HCT116 (cell line): Measurements from ENCODE around the gene TIPRL. TPM values are rescaled to one million over a fixed set of nuclear protein-coding genes. Genes with fewer than 3 reads are reported as not detected.

Experiments used
- ATAC-seq: fragments of 200-7000 bp; cut with Tn5 transposase; 2 replicates; pipeline ENCODE4 v1.9.1; 2020; ENCODE audit warnings: mild to moderate bottlenecking, moderate library complexity
- BruUV-seq: library from RNA; stranded (reverse); fragments of 400-500 nt; replicated peaks from 2 replicates; lab custom pipeline; 2021; lab: Mats Ljungman, UMichigan
- CTCF ChIA-PET: fragments of 300-600 bp; sonication (Branson Sonifier 250); formaldehyde crosslinking; loops from one replicate; lab custom pipeline; 2021; ENCODE audit warnings: antibody characterized with exemption; lab: Charles Lee
- POLR2A ChIA-PET: fragments of 300-600, 350-600 bp; sonication (Branson Sonifier 250); formaldehyde crosslinking; loops from one replicate; lab custom pipeline; 2021; ENCODE audit warnings: antibody characterized with exemption; lab: Charles Lee
- RAD21 ChIA-PET, 2 experiments: fragments of 300-600 bp; sonication (Branson Sonifier 250); formaldehyde crosslinking; loops; one replicate each; lab custom pipeline; 2023; ENCODE audit warnings: low total read pairs in 2 of 2; ENCODE audit not compliant: uncharacterized antibody in 2 of 2, unreplicated experiment in 2 of 2, low non-redundant PET in 1 of 2; lab: Charles Lee
- DNase-seq: peaks from one replicate; pipeline ENCODE4 v3.0.0-alpha.2; 2010; ENCODE audit warnings: low read depth, low spot score
- H2AFZ ChIP-seq: fragments of 200-600 bp; shearing (Covaris generic), sonication (generic); 2 replicates; pipeline ENCODE4 v1.6.1; 2017; ENCODE audit warnings: low read depth, mixed run types, mixed read lengths, antibody characterized with exemption, low read length; ENCODE audit not compliant: poor library complexity, severe bottlenecking
- H3K27ac ChIP-seq: 2 replicates; pipeline ENCODE4 v1.5.1; 2012; ENCODE audit warnings: low read depth, low read length
- H3K27me3 ChIP-seq: fragments of 200-600 bp; sonication (generic); 2 replicates; pipeline ENCODE4 v1.6.1; 2016; ENCODE audit warnings: mixed run types, low read length, mixed read lengths; ENCODE audit not compliant: insufficient read depth
- H3K36me3 ChIP-seq, 2 experiments: fragments of 200-500 bp in 1 of 2; fragments of 200-600 bp in 1 of 2; sonication (Bioruptor generic) in 1 of 2; sonication (generic) in 1 of 2; 2 replicates each; pipeline versions ENCODE4 v1.5.1 to v1.6.1; 2014 to 2016; ENCODE audit warnings: low read length in 2 of 2, inconsistent platforms in 1 of 2, mixed read lengths in 1 of 2, mixed run types in 1 of 2; ENCODE audit not compliant: insufficient read depth in 2 of 2, control insufficient read depth in 1 of 2
- H3K4me1 ChIP-seq, 2 experiments: fragments of 200-600 bp in 1 of 2; sonication (generic) in 1 of 2; 2 replicates each; pipeline versions ENCODE4 v1.5.1 to v1.6.1; 2012 to 2017; ENCODE audit warnings: low read length in 2 of 2, inconsistent platforms in 1 of 2, mild to moderate bottlenecking in 1 of 2, mixed read lengths in 1 of 2, mixed run types in 1 of 2, moderate library complexity in 1 of 2; ENCODE audit not compliant: insufficient read depth in 2 of 2, control insufficient read depth in 1 of 2
- H3K4me2 ChIP-seq: fragments of 200-600 bp; sonication (generic); 2 replicates; pipeline ENCODE4 v1.6.1; 2017; ENCODE audit warnings: mixed run types, low read length, mixed read lengths
- H3K4me3 ChIP-seq, 2 experiments: fragments of 200-600 bp in 1 of 2; sonication (generic) in 1 of 2; replicated peaks in 1 of 2; 2 replicates each; pipeline ENCODE4 v1.5.1; 2011 to 2016; ENCODE audit warnings: low read length in 2 of 2, control low read depth in 1 of 2, low read depth in 1 of 2, mild to moderate bottlenecking in 1 of 2, mixed read lengths in 1 of 2, mixed run types in 1 of 2
- H3K79me2 ChIP-seq: fragments of 200-600 bp; sonication (generic); 2 replicates; pipeline ENCODE4 v1.6.1; 2017; ENCODE audit warnings: mild to moderate bottlenecking, mixed run types, low read length, moderate library complexity, mixed read lengths; ENCODE audit not compliant: insufficient read depth
- H3K9ac ChIP-seq: fragments of 200-600 bp; sonication (generic); 2 replicates; pipeline ENCODE4 v1.6.1; 2016; ENCODE audit warnings: low read length, mixed read lengths
- H3K9me2 ChIP-seq: fragments of 200-600 bp; sonication (generic), shearing (Covaris generic); 2 replicates; pipeline ENCODE4 v1.6.1; 2017; ENCODE audit warnings: mixed run types, mild to moderate bottlenecking, moderate library complexity; ENCODE audit not compliant: insufficient read depth
- H3K9me3 ChIP-seq, 2 experiments: fragments of 200-500 bp in 1 of 2; fragments of 200-600 bp in 1 of 2; sonication (Bioruptor generic) in 1 of 2; sonication (generic) in 1 of 2; 2 replicates each; pipeline ENCODE4 v1.6.1; 2014 to 2017; ENCODE audit warnings: low read length in 2 of 2, mixed read lengths in 2 of 2, inconsistent platforms in 1 of 2, low read depth in 1 of 2, mild to moderate bottlenecking in 1 of 2, mixed run types in 1 of 2, moderate library complexity in 1 of 2; ENCODE audit not compliant: control insufficient read depth in 1 of 2, insufficient read depth in 1 of 2
- H4K20me1 ChIP-seq: fragments of 200-600 bp; sonication (generic), shearing (Covaris generic); 2 replicates; pipeline ENCODE4 v1.6.1; 2017; ENCODE audit warnings: mixed run types, mild to moderate bottlenecking, moderate library complexity; ENCODE audit not compliant: insufficient read depth
- ATF3 ChIP-seq: IDR thresholded peaks from 2 replicates; pipeline ENCODE4 v1.6.1; 2012
- CBX3 ChIP-seq: IDR thresholded peaks from 2 replicates; pipeline ENCODE4 v1.6.1; 2012; ENCODE audit warnings: low read depth
- CEBPB ChIP-seq: IDR thresholded peaks from 2 replicates; pipeline ENCODE4 v1.6.1; 2012; ENCODE audit warnings: low read depth
- ELF1 ChIP-seq: IDR thresholded peaks from 2 replicates; pipeline ENCODE4 v1.6.1; 2012; ENCODE audit warnings: low read depth, borderline replicate concordance
- EZH2 ChIP-seq: fragments of 200-600 bp; sonication (generic); IDR thresholded peaks from 2 replicates; pipeline ENCODE4 v1.6.1; 2017; ENCODE audit warnings: antibody characterized with exemption, mixed run types
- EZH2phosphoT487 ChIP-seq: fragments of 200-600 bp; IDR thresholded peaks from 2 replicates; pipeline ENCODE4 v1.6.1; 2018; ENCODE audit warnings: antibody characterized with exemption, borderline replicate concordance
- MAX ChIP-seq: IDR thresholded peaks from 2 replicates; pipeline ENCODE4 v1.6.1; 2012
- POLR2A ChIP-seq: IDR thresholded peaks from 2 replicates; pipeline ENCODE4 v1.7.0; 2011; ENCODE audit warnings: borderline replicate concordance; ENCODE audit not compliant: insufficient read depth, insufficient read length; ENCODE audit errors: extremely low read depth
- POLR2AphosphoS5 ChIP-seq: IDR thresholded peaks from 2 replicates; pipeline ENCODE4 v1.6.1; 2011; ENCODE audit warnings: mild to moderate bottlenecking, low read depth, low read length, moderate library complexity
- REST ChIP-seq: IDR thresholded peaks from 2 replicates; pipeline ENCODE4 v1.6.1; 2012; ENCODE audit warnings: low read depth
- SIN3A ChIP-seq: IDR thresholded peaks from 2 replicates; pipeline ENCODE4 v1.6.1; 2012; ENCODE audit warnings: low read depth
- YY1 ChIP-seq: IDR thresholded peaks from 2 replicates; pipeline ENCODE4 v1.6.1; 2011; ENCODE audit warnings: low read length, low read depth, moderate library complexity, mild to moderate bottlenecking; ENCODE audit not compliant: insufficient replicate concordance; ENCODE audit errors: extremely low read depth
- ZBTB33 ChIP-seq: IDR thresholded peaks from 2 replicates; pipeline ENCODE4 v1.6.1; 2011; ENCODE audit warnings: mild to moderate bottlenecking, low read length, moderate library complexity; ENCODE audit not compliant: insufficient replicate concordance; ENCODE audit errors: extremely low read depth
- ZFX ChIP-seq: fragments of 450-650 bp; IDR thresholded peaks from 2 replicates; pipeline ENCODE4 v1.6.1; 2017
- intact Hi-C: fragments of 100-400 bp; cut with micrococcal nuclease; formaldehyde crosslinking; loops from 2 replicates; pipeline ENCODE4 v1.10.0; 2022
- total RNA-seq: library from RNA; stranded (reverse); gene quantifications from one replicate; pipeline ENCODE4 v1.2.1, GENCODE V29; 2021; ENCODE audit not compliant: unreplicated experiment

Gene TIPRL
- total RNA-seq, 1 experiment from 2014 or later: 36.4 TPM

GRCh38 chr1:168225476-168226190 is 46.9 kb downstream of the TIPRL start, which contains the start of gene SFT2D2:
Gene SFT2D2, plus strand, starts transcription at chr1:168226004. Its CDS starts 76 bp downstream, at chr1:168226080.
- Histone ChIP-seq H4K20me1 (no peaks in the 10 kb centered on the region; the same call in 1 of the 2 replicates), H3K9ac (peak within 1 kb of the TSS; percentile 88), H3K9me3 (peaks cover 0 to 7% of the 10 kb centered on the region in 2 experiments; a peak in 1 of 4 replicates), H3K4me2 (peak within 1 kb of the TSS; percentile 90), H3K4me3 (peak within 1 kb of the TSS; percentile 79 to 85), H3K9me2 (no peaks in the 10 kb centered on the region), H3K4me1 (peaks cover 3 to 36% of the 10 kb centered on the region in 2 experiments; a peak in 3 of 4 replicates), H3K27me3 (no peaks in the 10 kb centered on the region), H3K36me3 (no peaks in the 10 kb centered on the region), H3K79me2 (peaks cover 46% of the 10 kb centered on the region), H2AFZ (peak within 1 kb of the TSS; percentile 52), H3K27ac (peak within 1 kb of the TSS; percentile 73)
- ATAC-seq: peak; percentile 91
- RAD21 ChIA-PET: no interaction called here
- POLR2A ChIA-PET: interaction anchor here (0.8 kb wide), 1 partner anchor 183 kb away, joined by 3 read pairs; no protein-coding TSS in a partner anchor
- peak; percentile 49 for DNase-seq
- intact Hi-C loops: no loop called here
- CTCF ChIA-PET: interaction anchor here (0.6 to 2.0 kb wide), 3 partner anchors 9 to 10 kb away, joined by 3 to 11 read pairs (median 3); no protein-coding TSS in a partner anchor
- TSS peak; percentile 95 for BruUV-seq
- TF ChIP-seq POLR2A (peak; percentile 25), REST (no peak), EZH2phosphoT487 (no peak), ZBTB33 (no peak), ELF1 (peak; percentile 74), ATF3 (no peak), YY1 (peak; percentile 24), CBX3 (peak; percentile 94), ZFX (peak; percentile 89), CEBPB (no peak), SIN3A (peak; percentile 69), MAX (peak; percentile 99), EZH2 (no peak), POLR2AphosphoS5 (peak; percentile 80)
